ENCODE data around the gene SHB.

Gene SHB

GRCh38 chr9:38044706-38045105 lies 24.3 kb downstream of the SHB start:
- no peak for DNase-seq (ENCODE audit: extremely low read depth in 1 of 2, low read depth in 1 of 2)

GRCh38 chr9:38043931-38044623 lies 24.9 kb downstream of the SHB start:
- DNase-seq (ENCODE audit: extremely low read depth in 1 of 2, low read depth in 1 of 2) = no peak

- no peak for DNase-seq (ENCODE audit: extremely low read depth in 1 of 2, low read depth in 1 of 2)
Measured at GRCh38 chr9:38042626-38043357, 26.2 kb downstream of the SHB start.

- no peak for DNase-seq (ENCODE audit: extremely low read depth in 1 of 2, low read depth in 1 of 2)
Measured at GRCh38 chr9:38041564-38042243, 27.3 kb downstream of the SHB start.

DNA sequence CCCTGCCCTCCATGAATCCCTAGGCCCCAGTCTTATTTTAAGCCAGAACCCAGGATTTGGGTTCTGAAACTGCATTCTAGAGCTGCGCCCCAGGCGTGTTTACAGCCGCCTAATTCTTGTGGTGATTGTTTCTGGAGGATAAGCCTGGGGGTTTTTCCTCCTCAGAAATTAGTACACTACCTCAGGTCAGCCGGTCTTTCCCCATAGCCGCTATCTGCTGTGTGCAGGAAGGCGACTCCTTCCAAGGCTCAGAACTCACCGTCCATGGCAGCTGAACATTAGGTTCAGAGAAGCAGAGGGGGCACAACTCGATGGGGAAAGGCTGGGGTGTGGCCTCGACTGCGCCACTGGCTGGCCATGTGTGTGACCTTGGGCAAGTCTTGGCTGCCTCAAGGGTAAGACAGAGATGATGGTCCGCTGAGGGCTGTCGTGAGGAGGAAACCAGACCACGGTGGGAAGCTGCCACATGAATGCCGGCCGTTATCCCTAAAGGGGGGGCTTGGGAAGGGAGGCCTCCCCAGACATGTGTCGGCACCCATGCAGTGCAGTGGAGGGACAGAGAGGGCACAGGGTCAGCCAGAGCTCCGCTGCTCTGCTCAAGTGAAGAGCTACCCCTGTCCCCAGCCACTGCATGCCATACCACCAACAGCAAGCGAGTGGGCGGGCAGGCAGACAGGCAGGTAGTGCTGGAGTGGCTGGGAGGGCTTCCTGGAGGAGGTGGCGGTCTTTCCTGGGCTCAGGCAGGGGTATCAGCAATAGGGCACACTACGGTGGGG lies 28.9 kb downstream of the SHB start:
- no peak for DNase-seq (ENCODE audit: extremely low read depth in 1 of 2, low read depth in 1 of 2)

DNA sequence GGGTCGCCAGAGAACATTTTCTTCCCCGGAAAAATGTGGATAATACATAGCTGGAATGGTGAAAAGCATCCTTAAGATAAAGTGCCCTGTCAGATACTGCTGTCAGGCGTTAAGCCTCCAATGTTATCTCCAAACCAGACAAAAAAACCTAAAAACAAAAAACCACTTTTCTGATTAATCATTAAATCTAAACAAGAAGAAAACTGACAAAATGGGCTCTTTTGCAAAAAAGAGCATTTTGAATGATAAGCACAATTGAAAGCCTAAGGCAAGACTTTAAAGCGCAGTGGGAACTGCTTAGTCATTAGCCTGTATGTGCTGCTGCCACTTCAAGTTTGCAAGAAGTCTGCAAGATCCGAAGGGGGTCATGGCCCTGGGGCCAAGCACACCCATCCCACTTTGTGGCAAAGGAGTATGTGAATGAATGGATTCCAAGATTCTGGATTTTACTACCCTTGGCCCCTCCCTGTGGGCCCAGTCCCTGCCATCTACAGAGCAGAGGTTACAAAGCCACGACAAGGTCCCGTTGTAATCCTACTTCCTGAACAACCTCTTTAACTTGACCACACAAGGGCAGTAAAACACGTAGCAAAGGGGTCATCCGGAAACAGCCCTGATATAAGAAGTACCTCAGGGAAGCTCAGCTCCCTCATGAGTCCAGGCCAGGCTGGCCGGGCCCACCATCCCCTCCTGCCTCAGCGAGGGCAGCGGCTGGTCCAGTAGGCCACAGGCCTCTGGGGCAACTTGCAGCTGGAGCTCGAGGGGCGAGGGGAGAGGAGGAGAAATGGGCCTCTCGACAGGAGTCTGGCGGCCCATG lies 29.7 kb downstream of the SHB start:
- no peak for DNase-seq (ENCODE audit: extremely low read depth in 1 of 2, low read depth in 1 of 2)

- DNase-seq (ENCODE audit: extremely low read depth in 1 of 2, low read depth in 1 of 2) = no peak
Measured at GRCh38 chr9:38038307-38039089, 30.5 kb downstream of the SHB start.

- DNase-seq (ENCODE audit: extremely low read depth in 1 of 2, low read depth in 1 of 2) = no peak
Measured at GRCh38 chr9:38037981-38038306, 31.1 kb downstream of the SHB start.

GRCh38 chr9:38036359-38037084 lies 32.5 kb downstream of the SHB start:
- DNase-seq (ENCODE audit: extremely low read depth in 1 of 2, low read depth in 1 of 2) = no peak

GRCh38 chr9:38035873-38036272 lies 33.2 kb downstream of the SHB start:
- DNase-seq (ENCODE audit: extremely low read depth in 1 of 2, low read depth in 1 of 2) = no peak

DNA sequence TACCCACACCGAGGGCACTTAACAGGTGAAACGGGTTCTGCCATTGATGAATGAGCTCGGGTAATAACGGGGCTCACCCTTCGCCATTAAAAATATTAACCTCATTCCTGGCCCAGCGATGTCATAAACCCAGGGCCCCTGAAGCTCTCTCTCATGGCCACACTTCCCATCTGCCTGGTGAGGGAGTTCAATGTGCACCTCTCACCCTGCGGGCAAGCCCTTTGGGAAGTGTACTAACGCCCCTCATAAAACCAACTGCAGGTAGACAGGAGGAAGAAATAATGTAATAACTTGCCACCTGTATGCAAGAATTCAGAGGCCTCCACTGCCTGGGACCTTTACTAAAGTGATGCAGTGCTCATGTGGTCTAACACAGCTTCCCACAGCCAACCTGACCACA lies 35.1 kb downstream of the SHB start:
- no peak for DNase-seq (ENCODE audit: extremely low read depth in 1 of 2, low read depth in 1 of 2)

DNA sequence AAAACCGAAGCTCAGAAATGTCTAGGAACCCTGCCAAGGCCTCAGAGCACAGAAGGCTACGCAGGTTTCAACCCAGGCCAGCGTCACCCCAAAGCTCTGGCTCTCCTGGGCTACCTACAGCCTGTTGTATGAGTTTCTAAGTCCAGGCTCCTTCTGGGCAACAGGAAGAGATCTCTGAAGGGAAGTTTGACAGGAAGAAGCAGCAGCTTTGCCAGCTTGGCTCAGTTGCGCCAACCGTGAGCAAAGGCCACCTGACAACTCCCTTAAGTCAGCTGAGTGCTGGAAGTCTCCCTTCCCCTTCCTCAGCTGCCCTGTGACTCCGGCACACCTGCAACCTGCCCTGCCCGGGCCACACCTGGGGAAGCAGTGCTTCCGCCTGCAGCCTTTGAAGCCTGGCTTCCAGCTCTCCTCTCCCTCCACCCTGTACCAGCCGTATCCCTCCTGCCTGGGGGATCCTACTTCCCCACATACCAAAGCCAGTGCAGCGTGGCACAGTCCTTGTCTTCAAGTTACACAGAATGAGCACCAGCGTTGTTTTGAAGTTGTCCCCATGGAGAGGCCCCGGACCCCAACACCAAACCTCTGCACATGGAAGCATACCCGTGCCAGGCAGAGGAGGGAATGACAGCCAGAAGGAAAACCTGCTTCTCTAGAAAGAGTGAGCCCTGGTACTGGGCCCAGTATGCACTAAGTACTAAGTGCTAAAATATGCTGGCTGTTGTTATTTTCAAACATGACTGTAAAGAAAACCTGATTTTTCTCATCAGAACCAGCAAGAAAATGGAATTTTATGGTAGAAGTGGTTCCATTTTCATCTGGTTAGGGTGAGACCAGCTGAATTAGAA lies 36.5 kb downstream of the SHB start:
- DNase-seq (ENCODE audit: extremely low read depth in 1 of 2, low read depth in 1 of 2) = no peak

GRCh38 chr9:38031594-38031993 lies 37.4 kb downstream of the SHB start:
- no peak for DNase-seq (ENCODE audit: extremely low read depth in 1 of 2, low read depth in 1 of 2)

- no peak for DNase-seq (ENCODE audit: extremely low read depth in 1 of 2, low read depth in 1 of 2)
Measured at GRCh38 chr9:38030658-38031057, 38.4 kb downstream of the SHB start.

DNA sequence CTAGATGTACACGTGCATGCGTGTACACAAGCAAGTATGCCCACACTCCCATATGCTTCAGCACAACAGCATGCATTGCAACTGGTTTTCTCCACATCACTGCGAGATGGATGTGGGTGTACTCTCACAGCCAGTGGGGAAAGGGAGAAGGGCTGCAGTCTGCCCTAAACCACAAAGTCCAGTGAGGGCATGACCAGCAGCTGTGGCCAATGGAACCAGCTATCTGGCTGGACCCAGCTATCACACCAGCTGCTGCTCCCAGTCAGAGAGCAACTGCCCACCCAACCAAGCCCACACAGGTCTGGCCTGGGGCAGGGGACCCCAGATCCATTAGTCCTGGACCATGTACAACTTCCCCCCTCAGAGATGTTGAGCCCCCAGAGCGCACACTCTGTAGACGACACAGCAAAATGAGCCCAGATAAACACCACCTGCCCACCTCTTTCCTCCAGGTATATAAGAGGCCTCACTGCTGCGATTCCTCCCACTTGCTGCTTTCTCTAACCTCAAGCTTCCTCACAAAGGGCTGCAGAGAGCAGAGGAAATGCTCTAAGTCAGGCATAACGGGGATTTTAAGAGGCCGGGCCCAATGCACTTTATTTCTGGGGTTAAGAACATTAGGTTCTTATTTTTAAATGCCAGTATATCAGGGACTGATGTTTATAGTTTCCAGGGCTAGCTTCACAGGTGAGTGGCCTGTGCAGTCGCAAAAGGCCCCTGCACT lies 39.0 kb downstream of the SHB start:
- DNase-seq (ENCODE audit: extremely low read depth in 1 of 2, low read depth in 1 of 2) = no peak

DNA sequence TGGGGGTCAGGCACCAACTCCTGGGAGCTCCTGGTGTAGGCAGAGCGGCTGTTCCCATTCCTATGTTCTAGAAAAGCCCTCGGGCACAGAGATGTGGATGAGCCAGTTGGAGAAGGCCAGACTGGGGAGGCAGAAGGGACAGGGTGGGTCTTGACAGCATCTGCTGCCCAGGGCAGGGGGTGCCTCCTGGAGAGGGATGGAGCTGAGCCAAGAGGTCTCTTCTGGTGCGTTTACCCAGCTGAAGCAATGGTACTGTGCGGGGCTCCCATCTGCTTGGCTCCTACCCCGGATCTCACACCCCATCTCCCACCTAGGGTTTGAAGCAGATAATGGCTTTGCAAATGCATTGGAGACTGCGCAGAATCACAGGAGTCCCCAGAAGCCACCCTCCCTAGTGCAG lies 41.3 kb downstream of the SHB start:
- DNase-seq (ENCODE audit: extremely low read depth in 1 of 2, low read depth in 1 of 2) = no peak

DNA sequence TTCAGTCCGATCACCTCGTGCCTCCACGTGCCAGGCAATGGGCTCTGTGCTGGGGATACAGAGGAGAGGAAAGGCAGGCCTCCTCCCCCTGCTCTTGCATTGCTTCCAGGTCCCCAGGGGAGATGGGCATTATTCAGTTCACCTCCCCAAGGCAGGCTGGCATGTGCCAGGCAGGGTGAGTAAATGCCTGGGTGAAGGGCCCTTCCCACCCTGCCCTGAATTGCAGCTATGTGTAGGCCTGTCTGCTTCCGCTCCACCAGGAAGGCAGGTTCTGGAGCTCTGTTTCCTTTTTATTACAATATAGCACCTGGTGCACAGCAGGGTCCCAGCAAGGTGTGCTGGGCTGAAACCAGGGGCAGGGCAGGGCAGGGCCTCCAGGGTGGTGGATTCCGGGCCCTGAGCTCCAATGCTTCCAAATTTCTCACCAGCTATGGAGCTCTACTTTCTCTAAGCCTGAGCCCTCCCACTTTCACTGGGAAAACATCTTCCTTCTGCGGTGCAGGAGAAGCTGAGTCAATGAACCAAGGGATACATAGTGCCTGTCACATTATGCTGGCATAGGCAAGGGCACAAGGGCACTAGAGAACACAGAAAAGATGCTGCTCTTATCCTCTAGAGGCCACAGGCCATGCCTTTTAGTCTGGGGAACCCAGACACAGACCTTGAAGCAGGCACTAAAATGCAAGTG lies 42.0 kb downstream of the SHB start:
- no peak for DNase-seq (ENCODE audit: extremely low read depth in 1 of 2, low read depth in 1 of 2)

All from stimulated activated CD8-positive, alpha-beta memory T cell treated with anti-CD3 and anti-CD28 coated beads, Interleukin-7, amount 100 ng/mL, for 48 hours (primary cell).